NOMO-1 treated with dmso at 0.1 percent for 144 hours (cell line): ENCODE data around the gene LHPP.

Experiments
- DNase-seq: peaks from one replicate; lab custom pipeline; 2025; ENCODE audit not compliant: unreplicated experiment; lab: John Stamatoyannopoulos, UW

The LHPP gene

DNA sequence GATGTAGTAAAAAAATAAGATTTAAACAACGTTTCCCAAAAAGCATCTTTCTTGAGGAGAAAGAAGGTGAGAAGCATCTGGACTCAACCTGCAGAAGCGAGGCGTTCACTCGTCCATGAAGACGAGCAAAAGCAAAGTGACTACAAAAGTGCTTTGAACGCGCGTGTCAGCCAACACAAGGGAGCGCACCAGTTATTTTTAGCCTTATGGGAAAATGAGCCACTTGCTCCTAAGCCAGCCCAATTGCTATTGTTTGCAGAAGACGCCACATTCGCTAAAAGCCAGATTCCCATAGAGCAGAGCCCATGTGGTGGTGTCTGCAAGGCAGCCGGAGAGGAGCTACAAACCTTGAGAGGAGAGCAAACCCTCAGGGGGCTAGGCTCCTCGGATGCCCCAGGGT, 160.0 kb downstream of the LHPP start:
- no peak for DNase-seq

DNA sequence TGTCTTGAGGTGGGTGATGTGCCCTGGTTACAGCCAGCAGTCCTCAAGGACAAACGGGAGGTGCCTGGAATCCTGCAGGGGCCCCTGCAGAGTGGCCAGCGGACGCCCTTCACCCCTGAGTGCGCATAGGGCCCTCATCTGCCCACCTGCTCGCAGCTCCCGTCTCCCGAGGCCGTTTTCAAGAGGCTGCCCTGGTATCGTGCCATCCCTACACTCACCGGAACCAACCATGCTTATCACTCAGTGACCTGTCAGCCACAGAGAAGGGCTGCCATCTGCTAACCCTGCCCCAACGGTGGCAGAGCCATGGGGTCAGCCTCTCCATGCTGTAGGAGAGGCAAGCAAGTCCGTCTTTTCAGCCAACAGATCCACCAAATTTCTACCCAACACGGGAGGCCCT, 160.5 kb downstream of the LHPP start:
- DNase-seq: no peak

DNA sequence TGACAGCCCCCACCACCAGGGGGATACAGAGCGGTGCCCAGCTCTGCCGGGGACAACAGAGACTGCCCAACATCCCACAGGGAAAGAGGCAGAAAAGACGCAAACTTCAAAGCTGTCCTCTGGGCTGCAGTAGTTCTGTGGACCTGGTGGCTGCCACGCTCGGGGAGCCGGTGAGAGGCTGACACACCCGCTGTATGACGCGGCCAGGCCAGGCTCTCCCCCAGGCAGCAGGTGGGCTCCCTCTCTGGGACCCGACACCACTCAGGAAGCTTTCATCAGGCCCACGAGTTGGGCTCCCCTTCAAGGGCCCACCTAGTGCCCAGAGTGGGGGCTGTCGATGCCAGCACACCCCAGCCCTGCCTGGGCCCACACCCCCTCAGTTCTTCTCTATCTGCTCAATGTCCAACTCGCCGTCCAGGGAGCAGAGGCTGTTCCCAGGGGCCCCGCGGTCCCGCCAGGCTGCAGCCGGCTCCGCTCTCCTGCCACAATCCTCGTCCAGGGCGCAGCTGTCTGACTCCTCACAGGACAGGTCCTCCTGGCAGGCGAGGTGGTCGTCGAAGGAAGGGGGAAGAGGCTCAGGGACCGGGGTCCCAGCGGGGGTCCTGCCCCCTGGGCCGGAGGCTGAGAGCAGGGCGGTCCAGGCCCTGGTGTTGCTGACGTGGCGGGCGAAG, 161.4 kb downstream of the LHPP start:
- DNase-seq: no peak

DNA sequence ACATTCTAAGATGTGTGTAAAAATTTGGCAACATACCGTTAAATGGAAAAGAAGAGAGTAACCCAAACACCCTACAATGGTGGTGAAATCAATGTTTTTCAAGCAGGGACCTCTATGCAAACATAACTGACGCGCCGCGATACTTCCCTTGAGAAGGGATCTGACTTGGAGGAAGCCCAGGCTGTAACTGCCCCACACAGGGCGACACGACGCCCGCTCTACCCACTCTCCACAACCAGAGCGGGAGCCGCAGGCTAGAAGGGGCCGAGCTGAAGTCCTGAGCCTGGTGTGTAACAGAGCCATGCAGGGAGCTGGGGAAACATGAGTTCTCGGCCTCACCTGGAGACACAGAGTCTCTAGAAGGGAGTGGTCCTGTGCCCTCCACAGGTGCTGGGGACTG, 162.4 kb downstream of the LHPP start:
- DNase-seq: no peak

DNA sequence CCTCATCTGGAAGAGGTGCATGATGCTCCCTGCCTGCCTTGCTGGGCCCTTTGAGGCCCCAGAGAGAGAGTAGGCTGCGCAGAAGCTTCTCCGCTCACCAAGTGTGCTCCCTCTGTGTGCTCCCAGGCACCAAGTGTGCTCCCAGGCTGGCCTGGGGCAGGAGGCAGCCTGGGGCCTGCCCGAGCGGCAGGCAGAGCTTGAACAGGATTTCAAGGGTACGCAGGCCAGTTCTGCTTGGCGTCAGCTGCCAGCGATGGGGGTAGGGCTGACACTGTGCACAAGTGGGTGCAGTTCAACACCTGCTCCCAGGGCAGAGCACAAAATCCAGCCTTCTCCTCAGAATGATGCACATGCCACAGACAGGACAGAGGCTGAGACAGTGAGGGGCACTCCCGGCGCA, 162.8 kb downstream of the LHPP start:
- no peak for DNase-seq

DNA sequence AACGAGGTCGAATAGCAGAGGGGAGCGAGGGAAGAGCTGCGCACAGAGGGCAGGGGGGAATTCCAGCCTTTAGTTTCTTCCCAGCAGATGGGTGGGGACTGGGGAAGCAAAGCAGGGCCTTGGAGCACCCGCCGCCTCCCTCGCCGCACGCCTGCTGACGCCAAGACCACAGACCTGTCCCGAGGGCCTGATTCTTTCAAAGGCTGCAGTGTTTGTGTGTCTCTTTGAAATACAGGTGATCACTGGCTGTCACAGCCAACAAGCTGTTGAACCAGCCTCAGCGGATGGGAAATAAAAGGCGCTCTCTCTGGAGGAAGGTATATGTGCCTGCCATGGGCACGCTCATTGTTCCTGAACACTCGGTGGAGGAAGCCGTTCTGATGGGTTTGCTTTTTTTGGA, 163.3 kb downstream of the LHPP start:
- no peak for DNase-seq

DNA sequence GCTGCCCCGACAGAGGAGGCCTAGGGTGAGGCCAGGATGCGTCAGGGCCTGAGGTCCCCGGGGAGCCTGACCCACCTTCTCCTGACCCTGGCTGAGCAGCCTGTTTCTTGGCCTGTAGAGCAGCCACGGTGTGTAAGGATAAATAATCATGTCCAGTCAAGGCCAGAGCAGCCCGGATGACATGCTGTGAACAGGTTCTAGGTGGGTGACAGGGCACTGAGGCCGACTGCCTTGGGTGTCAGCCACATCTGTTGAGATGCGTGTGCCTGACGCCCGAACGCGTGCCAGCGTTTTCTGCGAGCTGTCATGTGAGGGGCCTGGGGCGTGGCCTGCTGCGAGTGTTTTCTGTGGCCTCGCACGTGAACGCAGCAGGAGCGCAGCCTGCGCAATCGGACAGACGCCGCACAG, 164.2 kb downstream of the LHPP start:
- no peak for DNase-seq

DNA sequence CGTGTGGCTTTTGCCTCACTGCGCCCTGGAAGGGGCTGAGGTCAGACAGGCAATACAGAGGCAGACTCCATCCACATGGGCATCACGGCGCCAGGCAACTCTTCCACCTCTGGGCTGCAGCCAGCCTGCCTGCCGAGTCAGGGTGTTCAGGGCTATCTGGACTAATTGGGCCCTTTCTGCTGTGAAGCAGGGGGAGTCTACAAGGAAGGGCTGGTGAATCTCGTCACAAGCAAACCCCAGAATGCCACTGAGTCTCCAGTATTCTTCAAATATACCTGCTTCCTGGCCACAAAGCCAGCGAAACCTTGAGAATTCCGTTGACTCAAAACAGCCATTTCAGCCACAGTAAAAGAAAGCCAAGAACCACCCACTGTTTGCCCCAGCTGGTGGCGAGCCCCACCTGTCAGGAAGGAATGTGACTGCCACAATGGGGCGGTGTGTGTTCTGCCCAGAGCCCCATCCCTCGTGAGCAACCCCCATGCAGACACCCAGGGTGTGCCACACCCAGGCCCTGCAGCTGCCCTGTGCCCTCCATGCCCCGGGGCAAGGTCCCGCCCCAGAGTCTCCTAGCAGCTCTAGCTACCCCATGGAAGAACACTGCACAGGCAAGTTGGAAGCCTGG, 165.2 kb downstream of the LHPP start:
- no peak for DNase-seq

DNA sequence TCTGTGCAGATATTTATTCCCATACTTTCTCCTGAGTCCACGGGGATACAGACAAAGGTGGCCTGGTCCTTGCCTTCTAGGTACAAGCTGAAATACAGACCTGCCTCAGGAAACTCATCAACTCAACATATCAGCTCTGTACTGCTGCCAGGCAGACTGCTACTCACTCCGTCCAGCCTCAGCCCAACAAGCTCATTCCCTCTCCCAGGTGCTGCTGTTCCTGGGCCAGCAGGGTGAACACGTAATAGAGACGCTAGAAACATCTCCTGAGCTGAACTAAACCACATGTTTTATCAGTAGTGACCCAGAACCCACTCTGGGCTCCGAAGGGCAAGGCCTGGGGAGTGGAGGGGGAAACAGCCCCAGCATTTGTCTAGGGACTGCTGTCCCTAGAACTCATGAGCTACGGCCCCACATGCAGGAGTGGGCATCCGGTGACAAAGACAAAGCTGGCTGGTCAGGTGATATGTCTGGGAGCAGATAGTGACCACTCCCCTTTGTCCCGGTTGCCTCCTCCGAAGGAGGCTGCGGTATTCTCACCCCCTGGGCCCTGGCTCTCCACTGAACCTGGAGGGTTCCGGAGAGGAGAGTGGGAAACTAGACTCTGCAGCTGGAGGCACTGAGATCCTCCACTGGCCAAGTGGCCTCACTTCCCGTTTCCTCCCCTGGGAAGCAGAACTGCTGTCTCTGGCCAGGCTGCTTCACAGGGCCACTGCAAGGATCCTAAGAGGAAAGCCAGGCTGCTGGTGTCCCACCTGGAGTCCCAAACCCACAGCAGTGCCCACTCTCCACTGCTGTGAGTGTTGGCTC, 166.4 kb downstream of the LHPP start:
- DNase-seq: no peak

DNA sequence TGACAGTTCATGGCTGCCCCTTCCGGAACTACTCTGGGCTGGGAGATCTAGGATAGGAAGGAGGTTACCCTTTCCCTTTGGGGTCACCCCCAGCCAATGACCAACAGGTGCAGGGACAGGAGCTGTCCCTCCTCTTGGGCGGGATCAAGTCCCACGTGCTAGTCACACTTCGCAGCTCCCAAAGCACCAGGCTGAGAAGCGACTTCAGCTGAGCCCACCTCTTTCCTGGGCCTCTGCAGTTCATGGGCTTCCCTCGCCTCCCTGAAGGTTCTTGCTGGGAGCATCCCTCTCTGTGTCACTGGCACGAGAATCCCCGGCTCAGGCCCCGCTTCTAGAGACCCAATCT, 167.0 kb downstream of the LHPP start:
- DNase-seq: no peak

DNA sequence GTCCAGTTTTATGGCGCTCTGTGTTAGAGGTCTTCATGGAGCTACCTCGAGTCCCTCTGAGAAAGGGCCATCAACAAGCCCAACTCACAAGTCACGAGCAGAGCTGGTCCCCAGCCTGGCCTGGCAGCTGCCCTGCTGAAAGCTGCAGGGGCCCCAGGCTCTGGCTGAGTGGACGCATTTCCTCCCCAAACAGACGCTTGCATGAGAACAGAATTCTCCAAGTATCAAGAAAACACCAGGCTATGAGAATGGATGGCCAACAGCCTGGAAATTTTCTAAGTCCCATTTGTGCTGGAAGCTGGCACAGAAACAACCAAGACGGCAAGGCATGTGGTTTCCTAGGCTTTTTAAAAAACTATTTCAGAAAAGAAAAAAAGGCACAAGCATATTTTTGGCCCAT, 167.8 kb downstream of the LHPP start:
- DNase-seq: no peak

DNA sequence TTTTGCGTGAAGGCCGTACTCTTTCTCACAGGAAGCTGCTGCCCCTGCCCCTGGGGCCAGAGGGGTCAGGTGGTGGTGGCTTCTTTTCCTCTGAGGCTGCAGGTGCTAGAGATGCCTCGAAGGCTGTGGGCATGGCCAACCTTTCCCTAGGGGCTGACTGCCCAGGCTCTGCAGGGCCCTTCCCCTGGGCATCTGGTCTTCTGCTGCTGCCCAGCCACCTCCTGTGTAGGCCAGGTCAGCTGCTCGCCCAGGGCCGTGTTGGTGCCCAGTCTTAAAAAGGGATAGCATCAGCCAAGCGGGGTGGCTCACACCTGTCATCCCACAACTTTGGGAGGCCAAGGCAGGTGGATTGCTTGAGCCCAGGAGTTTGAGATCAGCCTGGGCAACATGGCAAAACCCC, 168.2 kb downstream of the LHPP start:
- no peak for DNase-seq

DNA sequence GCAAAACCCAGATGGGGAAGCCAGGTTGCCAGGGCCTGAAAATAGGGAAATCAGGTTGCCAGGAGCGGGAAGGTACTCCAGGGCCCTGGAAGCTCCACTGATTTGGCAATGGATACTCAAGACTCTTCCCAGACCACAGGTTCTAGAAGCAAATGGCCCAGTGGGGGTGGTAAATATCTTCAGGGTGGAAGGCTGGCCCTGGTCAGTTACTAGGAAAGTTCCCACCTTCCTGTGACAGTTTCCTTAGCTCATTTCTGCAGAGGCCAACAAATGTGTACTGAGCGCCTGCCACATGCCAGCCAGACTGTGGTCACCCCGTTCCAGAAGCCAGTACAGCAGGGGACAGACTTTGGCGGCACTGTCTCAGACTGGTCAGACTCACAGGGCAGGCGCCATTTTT, 168.9 kb downstream of the LHPP start:
- no peak for DNase-seq

DNA sequence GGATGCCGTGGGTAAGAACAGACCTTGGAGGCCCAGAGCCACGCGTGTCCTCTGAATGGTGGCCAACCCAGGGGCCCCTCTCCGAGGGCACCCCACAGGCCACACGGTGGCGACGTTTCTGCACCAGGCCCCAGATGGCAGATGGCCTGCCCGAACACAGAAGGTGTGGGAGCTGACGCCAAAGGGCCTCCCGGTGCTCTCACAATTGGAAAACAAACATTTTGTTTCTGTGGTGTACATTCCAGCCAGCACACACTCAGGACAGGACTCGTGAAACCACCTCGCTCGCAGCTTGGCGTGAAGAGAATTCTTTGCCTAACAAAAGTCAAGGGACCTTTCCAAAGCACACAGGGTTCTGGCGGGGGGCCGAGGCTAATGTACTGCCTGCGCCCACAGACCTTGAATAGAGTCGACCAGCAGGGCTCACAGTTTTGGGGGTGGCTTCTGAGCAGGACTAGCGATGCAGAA, 170.5 kb downstream of the LHPP start:
- DNase-seq: no peak

DNA sequence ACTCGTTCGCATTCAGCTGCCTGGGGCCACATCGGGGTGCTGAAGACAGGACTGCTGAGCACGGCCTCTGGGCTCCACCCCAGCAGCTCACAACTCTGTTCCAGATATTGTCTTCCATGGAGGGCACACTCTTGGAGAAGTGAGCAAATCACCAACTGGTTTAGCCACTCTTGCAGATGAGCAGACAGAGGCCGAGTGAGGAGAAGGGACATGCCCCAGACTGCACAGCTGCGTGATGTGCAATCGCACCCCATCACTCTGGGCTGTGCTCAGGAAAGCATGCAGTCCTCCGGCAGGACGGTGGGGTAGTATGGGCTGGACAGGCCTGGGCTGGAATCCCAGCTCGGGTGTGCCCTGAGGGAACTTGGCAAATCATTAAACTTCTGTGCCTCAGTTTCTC, 170.9 kb downstream of the LHPP start:
- DNase-seq: no peak

DNA sequence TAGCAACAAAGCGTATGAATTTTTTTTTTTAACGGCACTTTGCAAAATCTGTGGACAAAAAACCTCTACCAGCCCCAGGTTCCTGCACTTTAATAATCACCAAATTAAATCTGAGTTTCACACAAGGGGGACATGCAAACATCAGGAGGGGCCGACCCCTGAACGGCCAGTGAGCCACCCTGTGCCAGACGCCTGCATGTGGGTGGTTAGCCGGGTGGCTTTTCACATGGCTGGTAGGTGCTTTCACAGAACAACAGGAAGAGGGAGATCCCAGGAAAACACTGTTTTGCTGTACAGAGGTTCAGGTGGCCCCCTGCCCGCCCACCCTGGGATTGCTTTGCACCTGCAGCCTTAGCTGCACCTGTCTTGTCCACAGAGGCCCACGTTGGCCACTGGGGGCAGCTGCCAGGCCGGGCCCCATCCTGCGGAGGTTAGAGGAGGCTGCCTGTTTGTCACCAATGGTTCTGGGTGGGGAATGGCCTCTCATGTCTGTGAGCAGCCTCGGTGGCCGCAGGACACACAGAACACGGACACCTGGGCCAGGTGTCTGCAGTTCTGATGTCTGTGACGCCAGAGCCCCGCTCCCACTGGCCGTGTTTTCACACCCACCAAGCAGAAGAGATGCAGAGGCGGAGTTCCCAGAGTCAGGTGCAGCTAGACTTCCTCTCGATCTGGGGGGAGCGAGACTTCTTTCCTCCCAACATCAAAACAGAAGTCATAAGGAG, 174.8 kb downstream of the LHPP start:
- no peak for DNase-seq

DNA sequence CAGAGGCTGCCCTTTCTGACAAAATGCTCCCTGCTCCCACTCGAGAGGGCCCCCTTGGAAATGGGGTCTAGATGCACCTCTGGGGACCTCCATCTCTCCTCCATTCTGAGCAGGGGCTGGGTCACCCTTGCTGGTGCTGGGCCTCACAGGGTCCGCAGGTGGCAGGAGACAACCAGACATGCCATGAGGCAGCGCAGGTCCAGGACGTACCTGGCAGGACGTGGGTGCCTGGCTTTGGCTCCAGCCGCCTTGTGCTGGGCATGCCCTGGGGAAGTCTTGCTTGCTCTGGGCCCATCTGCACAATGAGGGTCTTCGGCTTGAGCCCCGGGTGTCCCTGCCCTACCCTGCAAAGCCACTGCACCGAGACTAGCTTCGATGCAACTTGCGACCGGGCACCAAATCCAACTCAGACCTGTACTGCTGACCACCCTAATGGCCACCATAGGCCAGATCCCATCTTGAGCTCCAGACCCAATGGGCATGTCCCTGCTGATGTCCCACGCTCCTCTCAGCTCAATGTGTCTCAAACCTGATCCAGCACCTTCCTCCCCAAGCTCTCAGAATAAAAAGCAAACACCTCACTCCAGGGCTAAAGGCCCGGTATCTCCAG, 175.6 kb downstream of the LHPP start:
- DNase-seq: no peak

DNA sequence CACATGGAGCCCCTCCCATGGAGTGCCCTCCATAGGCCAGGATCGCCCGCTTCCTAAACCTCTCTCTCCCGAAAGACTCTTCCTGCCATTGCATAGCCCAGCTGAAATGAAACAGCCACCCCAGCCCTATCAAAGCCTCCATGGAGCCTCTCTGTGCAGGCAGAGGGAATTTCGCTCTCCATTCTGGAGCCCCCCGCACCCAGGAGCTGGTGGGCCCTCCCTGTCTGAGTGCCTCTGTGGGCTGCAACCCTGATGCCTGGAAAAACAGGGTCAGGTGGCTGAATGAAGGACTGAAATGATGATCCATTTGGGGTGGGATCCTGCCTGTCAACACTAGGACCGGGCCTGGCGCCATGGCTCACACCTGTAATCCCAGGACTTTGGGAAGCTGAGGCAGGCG, 176.1 kb downstream of the LHPP start:
- DNase-seq: no peak

DNA sequence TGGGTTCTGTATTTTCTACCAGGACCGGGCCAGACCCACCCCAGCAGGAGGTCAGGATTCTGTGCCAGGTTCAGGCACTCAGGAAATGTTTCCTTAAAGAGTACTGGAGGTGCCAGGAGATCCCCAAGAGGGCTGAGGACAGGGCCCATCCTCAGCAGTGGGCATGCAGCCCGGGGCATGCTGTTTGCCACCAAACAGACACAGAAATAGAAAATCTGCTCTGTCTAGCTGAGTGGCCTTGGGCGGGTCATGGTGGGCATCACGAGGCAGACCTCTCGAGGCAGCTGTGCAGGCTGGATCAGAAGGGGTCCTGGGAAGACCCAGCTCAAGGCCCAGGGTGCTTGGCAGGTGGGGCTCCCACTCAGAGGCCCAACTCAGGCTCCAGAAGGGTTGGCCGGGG, 177.6 kb downstream of the LHPP start:
- no peak for DNase-seq

DNA sequence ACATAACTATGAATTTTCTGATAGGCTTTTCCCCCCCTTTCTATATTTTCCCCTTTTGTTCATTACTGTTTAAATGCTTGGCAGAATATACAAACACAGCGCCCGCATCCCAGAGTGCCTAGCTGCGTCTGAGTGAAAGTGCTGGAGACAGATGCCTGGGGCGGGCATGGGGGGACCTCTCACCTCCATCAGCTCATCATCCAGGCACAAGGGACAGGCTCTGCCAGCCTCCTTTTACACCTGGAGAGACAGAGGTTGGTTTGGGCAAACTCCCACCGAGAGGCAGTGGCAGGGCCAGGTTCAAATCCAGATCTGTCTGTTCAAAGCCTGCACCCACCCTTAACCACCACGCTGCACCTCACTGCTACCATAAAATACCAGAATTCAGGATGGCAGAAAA, 178.0 kb downstream of the LHPP start:
- no peak for DNase-seq

DNA sequence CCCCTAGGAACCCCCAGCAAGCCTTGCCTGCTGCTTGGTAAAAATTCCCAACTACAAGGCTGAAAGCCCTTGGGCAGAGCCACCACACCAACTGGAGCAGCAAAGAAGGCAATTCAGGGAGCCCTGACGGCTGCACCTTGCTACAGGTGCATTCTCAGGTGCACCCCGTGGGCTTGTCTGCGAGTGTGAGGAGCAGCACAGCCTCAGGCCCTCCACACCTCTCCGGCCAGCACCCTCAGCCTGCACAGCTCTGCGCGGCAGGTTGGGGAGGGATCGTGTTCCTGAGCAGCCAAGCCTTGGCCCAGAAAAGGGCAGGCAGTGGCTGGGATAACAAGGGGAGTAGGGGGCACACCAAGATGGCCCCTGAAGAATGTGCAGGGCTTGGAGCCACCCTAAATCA, 178.4 kb downstream of the LHPP start:
- DNase-seq: no peak
